Activated effector memory CD4-positive, alpha-beta T cell treated with anti-CD3 and anti-CD28 coated beads, Interleukin-2, amount 50 U/mL, for 16 hours (primary cell): ENCODE data around the gene ZNF45.
"Not testable (repeated sequence)": the region's sequence is repeated elsewhere in the genome, so short reads cannot be mapped to it uniquely, and the experiment has no call there.

Experiments
- DNase-seq: peaks from one replicate; pipeline ENCODE4 v3.0.0-alpha.2; 2020

Gene ZNF45

DNA sequence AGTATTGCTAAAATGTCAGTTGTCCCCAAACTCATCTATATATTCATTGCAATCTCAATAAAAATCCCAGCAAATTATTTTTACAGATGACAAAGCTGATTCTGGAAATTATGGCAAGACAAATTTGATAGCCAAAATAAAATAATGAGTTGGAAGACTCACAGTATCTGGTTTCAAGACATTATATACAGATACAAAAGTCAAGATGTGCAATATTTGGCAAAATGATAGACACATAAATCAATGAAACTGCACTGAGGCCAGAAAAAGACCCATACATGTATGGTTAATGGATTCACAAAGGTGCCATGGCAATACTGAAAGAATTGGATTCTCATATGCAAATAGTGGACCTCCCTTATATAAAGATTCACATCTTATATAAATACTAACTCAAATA lies 24.2 kb downstream of the ZNF45 start:
- no peak for DNase-seq

- no peak for DNase-seq
Observed at GRCh38 chr19:43908659-43909058, 26.4 kb downstream of the ZNF45 start.

- no peak for DNase-seq
Observed at GRCh38 chr19:43906774-43907173, 28.3 kb downstream of the ZNF45 start.

DNA sequence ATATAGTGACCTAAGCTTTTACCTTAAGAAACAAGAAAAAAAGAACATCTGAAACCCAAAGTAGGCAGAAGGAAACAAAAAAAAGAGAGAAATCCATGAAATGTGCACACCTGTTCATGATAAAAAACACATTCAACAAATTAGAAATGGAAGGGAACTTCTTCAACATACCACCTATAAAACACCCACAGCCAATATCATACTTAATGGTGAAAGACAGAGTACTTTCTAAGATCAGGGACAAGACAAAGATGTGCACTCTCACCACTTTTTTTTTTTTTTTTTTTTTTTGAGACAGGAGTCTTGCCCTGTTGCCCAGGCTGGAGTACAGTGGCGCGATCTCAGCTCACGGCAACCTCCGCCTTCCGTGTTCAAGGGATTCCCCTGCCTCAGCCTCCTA lies 29.2 kb downstream of the ZNF45 start:
- DNase-seq, result no peak

GRCh38 chr19:43902399-43902798 lies 32.7 kb downstream of the ZNF45 start:
- no peak for DNase-seq

GRCh38 chr19:43901395-43902390 lies 33.4 kb downstream of the ZNF45 start:
- peak; percentile 88 for DNase-seq

DNA sequence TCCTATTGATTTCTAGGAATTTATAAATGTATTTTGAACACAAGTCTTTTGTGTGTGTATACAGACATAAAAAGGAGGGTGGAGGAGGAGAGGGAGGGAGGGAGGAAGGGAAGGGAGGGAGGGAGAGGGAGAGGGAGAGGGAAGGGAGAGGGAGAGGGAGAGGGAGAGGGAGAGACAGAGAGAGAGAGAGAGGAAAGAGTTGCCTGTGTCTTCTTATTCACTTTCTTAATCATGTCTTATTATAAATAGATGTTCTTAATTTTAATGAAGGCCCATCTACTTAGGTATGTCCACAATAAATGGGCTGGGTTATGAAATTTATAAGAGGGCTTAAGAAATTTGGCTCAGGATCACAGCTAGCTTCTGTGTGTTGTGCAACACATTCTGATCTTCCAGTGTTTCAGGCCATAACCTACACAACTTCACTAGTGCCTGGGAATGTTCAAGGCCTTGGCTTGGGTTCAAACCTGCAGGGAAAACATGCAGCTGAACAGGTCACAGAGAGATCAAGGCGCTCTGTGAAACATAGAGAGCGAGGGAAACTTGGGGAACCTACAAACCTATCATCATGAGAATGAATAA lies 39.3 kb downstream of the ZNF45 start:
- no peak for DNase-seq

GRCh38 chr19:43883864-43884263 lies 51.2 kb downstream of the ZNF45 start, which contains the start of gene ZNF404:
TSS of gene ZNF404 (minus strand) at chr19:43883964.
- DNase-seq, result no peak

DNA sequence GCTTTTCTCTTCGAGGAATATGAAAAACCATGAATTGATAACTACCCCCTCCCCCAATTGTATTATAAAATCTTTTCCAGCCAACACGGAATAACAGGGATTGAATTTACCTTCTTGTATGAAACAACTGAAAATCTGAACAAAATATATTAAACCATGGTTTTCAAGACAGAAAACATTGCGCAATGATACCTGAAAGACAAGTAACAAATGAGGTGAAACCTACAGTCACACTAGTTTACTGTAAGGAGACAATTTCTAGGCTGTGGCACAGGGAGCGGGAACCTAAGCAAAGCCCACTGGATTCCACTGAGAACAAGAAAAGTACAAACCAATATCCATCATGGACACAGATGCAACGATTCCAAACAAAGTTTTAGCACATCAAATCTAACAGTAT lies 54.6 kb downstream of the ZNF45 start:
- no peak for DNase-seq

DNA sequence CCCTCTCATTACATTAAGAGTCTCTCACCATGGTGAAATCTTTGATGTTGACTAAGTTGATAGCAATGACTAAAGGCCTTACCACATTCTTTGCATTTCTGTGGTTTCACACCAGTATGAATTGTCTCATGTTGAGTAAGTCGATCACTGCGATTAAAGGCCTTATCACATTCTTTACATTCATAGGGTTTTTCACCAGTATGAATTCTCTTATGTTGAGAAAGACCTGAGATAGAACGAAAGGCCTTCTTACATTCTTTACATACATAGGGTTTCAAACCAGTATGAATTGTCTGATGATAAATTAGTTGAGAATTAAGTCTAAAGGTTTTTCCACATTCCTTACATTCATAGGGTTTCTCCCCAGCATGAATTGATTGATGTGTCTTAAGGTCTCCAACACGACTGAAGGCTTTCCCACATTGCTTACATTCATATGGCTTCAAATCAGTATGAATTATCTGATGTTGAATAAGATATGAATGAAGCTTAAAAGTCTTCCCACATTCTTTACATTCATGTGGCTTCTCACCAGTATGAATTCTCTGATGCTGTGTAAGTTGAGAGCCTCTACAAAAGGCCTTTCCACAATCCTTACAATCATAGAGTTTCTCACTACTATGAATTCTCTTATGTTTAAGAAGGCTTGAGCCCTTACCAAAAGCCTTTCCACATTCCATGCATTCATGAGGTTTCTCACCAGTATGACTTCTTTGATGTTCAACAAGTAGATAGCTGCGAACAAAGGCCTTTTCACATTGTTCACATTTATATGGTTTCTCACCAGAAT lies 62.3 kb downstream of the ZNF45 start:
- DNase-seq, result no peak

- not testable (repeated sequence) for DNase-seq
Observed at GRCh38 chr19:43866923-43867322, 68.2 kb downstream of the ZNF45 start.
